Ovary (tissue), 3 donors: ENCODE data around the gene FOXO1.

Source experiments
- CTCF ChIP-seq, 3 donors: fragments of 450-650 bp in 2 of 3; fragments of 200-600 bp in 1 of 3; IDR thresholded peaks; one replicate each; pipeline versions ENCODE4 v1.5.1 to v1.8.0; 2016 to 2022; ENCODE audit warnings: antibody characterized with exemption in 3 of 3, mild to moderate bottlenecking in 1 of 3
- POLR2A ChIP-seq: fragments of 450-650 bp; IDR thresholded peaks from one replicate; pipeline ENCODE4 v1.6.1; 2017; ENCODE audit warnings: antibody characterized with exemption, mild to moderate bottlenecking, moderate library complexity
- donor health status: DM: no; HTN: no; CAD: no.

- TF ChIP-seq CTCF (IDR thresholded peaks at IDR 0.05): no peak
- TF ChIP-seq POLR2A: no peak
These were observed 28.0 kb upstream of the FOXO1 start for GRCh38 chr13:40694426-40694825.
